ENCODE results near the gene DIP2B. TPM values are rescaled to one million over a fixed set of nuclear protein-coding genes. Genes with fewer than 3 reads are reported as not detected.

Gene DIP2B
- total RNA-seq, 5 donors from 2014 or later (not counting 1 experiment from before 2014, with no cell fraction given), result 27.5 to 46.0 (median 29.6) TPM

DNA sequence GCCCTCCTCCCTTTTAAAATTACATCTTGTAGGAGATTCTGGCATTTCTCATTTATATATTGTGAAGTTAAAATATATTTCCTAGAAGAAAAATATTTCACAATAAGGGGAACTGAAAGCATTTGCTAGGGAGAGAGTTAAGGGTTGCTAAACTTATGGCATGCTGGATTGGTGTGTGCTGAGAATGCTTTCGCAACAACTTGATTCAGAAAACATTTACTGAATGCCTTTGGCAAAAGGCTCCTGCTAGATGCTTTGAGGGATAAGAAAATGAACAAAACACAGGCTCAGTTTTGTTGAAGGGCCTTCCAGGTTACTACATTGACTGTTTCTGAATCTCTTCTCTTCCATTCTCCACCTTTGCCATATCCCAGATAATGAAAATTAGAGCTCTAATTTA, 67.5 kb downstream of the DIP2B start:
- H3K4me3 ChIP-seq (ENCODE audit: control insufficient read depth in 1 of 2, extremely low read depth in 1 of 2, low read length in 1 of 2), result no peak overlapping the region
- H3K27ac Mint-ChIP-seq, result peak overlapping the region in 1 of 2 donors; percentile 5
- no peaks in the 10 kb centered on the region for H3K36me3 ChIP-seq (ENCODE audit: control insufficient read depth in 2 of 2, extremely low read depth in 1 of 2, insufficient read depth in 1 of 2, low read length in 1 of 2)
- H3K27me3 Mint-ChIP-seq, result no peaks in the 10 kb centered on the region
- peaks cover 9% of the 10 kb centered on the region for H3K36me3 Mint-ChIP-seq
- no peak overlapping the region for H3K27ac ChIP-seq (ENCODE audit: low read length)
- no peaks in the 10 kb centered on the region for H3K4me1 ChIP-seq (ENCODE audit: control insufficient read depth in 1 of 2, extremely low read depth in 1 of 2, insufficient read depth in 2 of 2, low read length in 2 of 2)
- no peaks in the 10 kb centered on the region for H3K9me3 ChIP-seq
- CTCF ChIA-PET, result interaction anchor here in 1 of 2 donors (0.5 kb wide), 1 partner anchor 33 kb away, joined by 7 read pairs; no protein-coding TSS in a partner anchor
- no peaks in the 10 kb centered on the region for H3K9me3 Mint-ChIP-seq
- POLR2A ChIA-PET, result interaction anchor here in 1 of 2 donors (0.6 kb wide), 1 partner anchor 8 kb away, joined by 4 read pairs; no protein-coding TSS in a partner anchor
- H3K4me1 Mint-ChIP-seq, result peaks cover 37 to 51% (median 45%) of the 10 kb centered on the region in 3 donors
- WGBS (ENCODE audit: insufficient coverage), result 100% methylated on average over 1 of the region's 1 CpG
- H3K4me3 Mint-ChIP-seq, result no peak overlapping the region
- ATAC-seq (replicated peaks in 1 of 4), result no peak
- DNase-seq, result no peak
- no peaks in the 10 kb centered on the region for H3K27me3 ChIP-seq (replicated peaks in 1 of 2; ENCODE audit: control insufficient read depth in 2 of 2, extremely low read depth in 1 of 2, insufficient read depth in 2 of 2, low read length in 1 of 2)

DNA sequence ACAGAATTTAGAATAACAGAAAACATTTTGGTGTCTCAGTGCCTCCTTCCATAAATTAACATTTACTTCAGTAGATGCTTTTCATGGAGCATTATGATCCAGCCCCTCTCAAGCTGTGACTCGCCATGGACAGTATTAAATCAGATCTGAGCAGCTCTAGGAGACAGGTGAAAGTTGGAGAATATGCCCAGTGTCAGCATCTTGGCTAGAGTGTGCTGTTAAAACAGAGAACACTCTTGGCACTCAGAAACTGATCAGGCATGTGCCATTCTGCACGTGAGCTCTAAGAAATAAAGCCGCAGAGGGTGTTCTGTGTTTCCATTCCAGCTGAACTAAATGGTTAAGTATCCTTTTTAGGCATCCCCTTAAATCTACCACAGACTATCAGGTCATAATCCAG, 68.0 kb downstream of the DIP2B start:
- H3K27me3 ChIP-seq (replicated peaks in 1 of 2; ENCODE audit: control insufficient read depth in 2 of 2, extremely low read depth in 1 of 2, insufficient read depth in 2 of 2, low read length in 1 of 2), result no peaks in the 10 kb centered on the region
- 87% methylated on average over 3 of the region's 3 CpGs for WGBS (ENCODE audit: insufficient coverage)
- H3K36me3 Mint-ChIP-seq, result peaks cover 7% of the 10 kb centered on the region
- H3K27me3 Mint-ChIP-seq, result no peaks in the 10 kb centered on the region
- H3K4me3 Mint-ChIP-seq, result no peak overlapping the region
- DNase-seq (no peak), ATAC-seq (replicated peaks in 1 of 4) (no peak)
- ChIA-PET POLR2A (interaction anchor here in 1 of 2 donors (0.6 kb wide), 1 partner anchor 9 kb away, joined by 4 read pairs; no protein-coding TSS in a partner anchor), CTCF (no interaction called here)
- no peaks in the 10 kb centered on the region for H3K36me3 ChIP-seq (ENCODE audit: control insufficient read depth in 2 of 2, extremely low read depth in 1 of 2, insufficient read depth in 1 of 2, low read length in 1 of 2)
- H3K9me3 Mint-ChIP-seq, result no peaks in the 10 kb centered on the region
- H3K27ac Mint-ChIP-seq, result peak overlapping the region in 1 of 2 donors; percentile 5
- no peak overlapping the region for H3K27ac ChIP-seq (ENCODE audit: low read length)
- no peaks in the 10 kb centered on the region for H3K9me3 ChIP-seq
- peaks cover 35 to 48% (median 44%) of the 10 kb centered on the region in 3 donors for H3K4me1 Mint-ChIP-seq
- no peaks in the 10 kb centered on the region for H3K4me1 ChIP-seq (ENCODE audit: control insufficient read depth in 1 of 2, extremely low read depth in 1 of 2, insufficient read depth in 2 of 2, low read length in 2 of 2)
- H3K4me3 ChIP-seq (ENCODE audit: control insufficient read depth in 1 of 2, extremely low read depth in 1 of 2, low read length in 1 of 2), result no peak overlapping the region

DNA sequence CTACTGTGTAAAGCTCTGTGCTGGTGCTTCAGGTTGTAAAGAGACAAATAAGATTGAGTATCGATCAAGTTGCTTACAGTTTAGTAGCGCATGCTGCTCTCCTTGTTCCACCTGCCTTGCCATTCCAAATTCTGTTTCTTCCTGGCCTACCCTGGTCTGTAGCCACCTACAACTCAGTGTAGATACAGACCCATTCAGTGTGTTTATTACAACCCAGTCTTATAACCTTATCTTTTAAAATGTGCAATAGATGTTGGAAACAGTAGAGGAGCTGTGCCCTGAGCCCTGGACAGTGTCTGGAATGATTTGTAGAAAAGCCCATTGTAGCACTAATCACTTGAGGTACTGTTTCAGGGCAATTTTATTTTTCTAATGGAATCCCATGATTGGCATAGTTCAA, 68.5 kb downstream of the DIP2B start:
- H3K9me3 Mint-ChIP-seq, result no peaks in the 10 kb centered on the region
- Histone ChIP-seq H3K27me3 (replicated peaks in 1 of 2; ENCODE audit: control insufficient read depth in 2 of 2, extremely low read depth in 1 of 2, insufficient read depth in 2 of 2, low read length in 1 of 2) (no peaks in the 10 kb centered on the region), H3K4me1 (ENCODE audit: control insufficient read depth in 1 of 2, extremely low read depth in 1 of 2, insufficient read depth in 2 of 2, low read length in 2 of 2) (no peaks in the 10 kb centered on the region), H3K27ac (ENCODE audit: low read length) (no peak overlapping the region), H3K9me3 (no peaks in the 10 kb centered on the region), H3K4me3 (ENCODE audit: control insufficient read depth in 1 of 2, extremely low read depth in 1 of 2, low read length in 1 of 2) (no peak overlapping the region), H3K36me3 (ENCODE audit: control insufficient read depth in 2 of 2, extremely low read depth in 1 of 2, insufficient read depth in 1 of 2, low read length in 1 of 2) (no peaks in the 10 kb centered on the region)
- H3K4me1 Mint-ChIP-seq, result peaks cover 30 to 43% (median 41%) of the 10 kb centered on the region in 3 donors
- no peak overlapping the region for H3K4me3 Mint-ChIP-seq
- WGBS (ENCODE audit: insufficient coverage), result 100% methylated on average over 2 of the region's 2 CpGs
- ChIA-PET POLR2A (no interaction called here), CTCF (no interaction called here)
- no peaks in the 10 kb centered on the region for H3K27me3 Mint-ChIP-seq
- no peak overlapping the region for H3K27ac Mint-ChIP-seq
- peaks cover 5% of the 10 kb centered on the region for H3K36me3 Mint-ChIP-seq
- DNase-seq (no peak), ATAC-seq (replicated peaks in 1 of 4) (no peak)

DNA sequence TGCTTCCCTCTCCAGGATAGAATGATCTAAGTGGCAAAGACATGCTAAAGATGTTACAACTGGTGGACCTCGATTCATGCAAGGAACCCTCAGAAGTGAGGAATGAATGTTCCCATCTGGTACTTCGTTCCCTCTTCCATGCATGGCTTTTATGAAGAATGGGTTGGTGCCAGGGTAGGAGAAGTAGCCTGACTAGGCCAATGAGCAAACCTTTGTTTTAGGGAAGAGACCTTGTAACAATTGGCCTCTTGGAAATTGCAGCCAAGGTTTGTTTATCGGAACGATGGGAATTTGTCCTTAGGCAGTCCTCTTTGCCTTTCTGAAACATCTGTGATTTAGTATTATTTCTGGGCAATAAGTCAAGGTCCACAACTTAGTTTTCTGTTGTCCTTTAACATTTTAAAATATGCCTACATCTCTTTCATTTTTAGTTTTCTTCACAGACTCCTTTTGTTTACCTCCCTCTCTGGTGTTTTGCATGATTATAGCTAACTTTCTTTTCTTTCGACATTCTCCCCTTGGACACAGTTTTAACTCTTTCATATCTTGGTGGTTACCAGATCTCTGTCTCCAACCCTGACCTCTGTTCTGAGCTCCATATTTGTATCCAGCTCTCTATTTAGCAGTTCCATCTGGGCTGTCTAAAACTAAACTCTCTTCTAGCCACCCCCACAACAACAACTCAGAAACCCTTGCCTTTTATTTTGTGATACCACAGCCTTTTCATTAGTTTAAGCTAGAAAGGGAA, 70.0 kb downstream of the DIP2B start:
- Mint-ChIP-seq H3K9me3 (no peaks in the 10 kb centered on the region), H3K4me1 (peaks cover 25 to 35% (median 32%) of the 10 kb centered on the region in 3 donors), H3K27ac (no peak overlapping the region), H3K36me3 (peaks cover 5% of the 10 kb centered on the region), H3K4me3 (no peak overlapping the region), H3K27me3 (no peaks in the 10 kb centered on the region)
- no peaks in the 10 kb centered on the region for H3K36me3 ChIP-seq (ENCODE audit: control insufficient read depth in 2 of 2, extremely low read depth in 1 of 2, insufficient read depth in 1 of 2, low read length in 1 of 2)
- no peaks in the 10 kb centered on the region for H3K4me1 ChIP-seq (ENCODE audit: control insufficient read depth in 1 of 2, extremely low read depth in 1 of 2, insufficient read depth in 2 of 2, low read length in 2 of 2)
- WGBS (ENCODE audit: insufficient coverage), result 100% methylated on average over 3 of the region's 5 CpGs
- no peaks in the 10 kb centered on the region for H3K9me3 ChIP-seq
- H3K27ac ChIP-seq (ENCODE audit: low read length), result no peak overlapping the region
- H3K4me3 ChIP-seq (ENCODE audit: control insufficient read depth in 1 of 2, extremely low read depth in 1 of 2, low read length in 1 of 2), result no peak overlapping the region
- ATAC-seq (replicated peaks in 1 of 4), result no peak
- no peaks in the 10 kb centered on the region for H3K27me3 ChIP-seq (replicated peaks in 1 of 2; ENCODE audit: control insufficient read depth in 2 of 2, extremely low read depth in 1 of 2, insufficient read depth in 2 of 2, low read length in 1 of 2)
- ChIA-PET POLR2A (no interaction called here), CTCF (no interaction called here)
- no peak for DNase-seq

DNA sequence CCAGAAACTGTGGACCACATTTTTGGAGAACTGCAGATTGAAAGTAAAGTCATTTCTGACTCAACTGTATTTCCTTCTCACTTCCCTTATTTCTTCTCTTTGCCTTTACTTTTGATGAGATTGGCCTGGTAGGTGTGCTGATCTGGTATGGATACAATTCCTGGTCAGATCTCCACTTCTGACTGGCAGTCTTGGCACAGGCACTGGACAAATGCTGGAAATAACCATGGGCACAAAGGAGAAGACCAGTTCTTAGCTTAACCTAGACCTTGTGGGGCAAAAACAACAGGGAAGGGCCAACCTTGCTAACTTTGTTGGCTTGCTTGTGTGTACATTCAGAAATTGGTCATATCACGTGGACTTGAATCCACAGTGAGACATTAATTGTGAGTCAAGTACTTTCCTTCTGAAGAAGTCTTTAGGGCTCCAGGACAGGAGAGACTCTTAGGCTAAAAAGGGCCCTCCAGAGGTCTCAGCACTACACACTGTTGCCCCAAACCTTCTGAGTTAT, 75.0 kb downstream of the DIP2B start:
- no peak overlapping the region for H3K27ac ChIP-seq (ENCODE audit: low read length)
- no peaks in the 10 kb centered on the region for H3K4me1 ChIP-seq (ENCODE audit: control insufficient read depth in 1 of 2, extremely low read depth in 1 of 2, insufficient read depth in 2 of 2, low read length in 2 of 2)
- Mint-ChIP-seq H3K4me1 (peaks cover 6 to 33% (median 29%) of the 10 kb centered on the region in 3 donors), H3K36me3 (no peaks in the 10 kb centered on the region), H3K4me3 (no peak overlapping the region), H3K27me3 (no peaks in the 10 kb centered on the region), H3K27ac (no peak overlapping the region), H3K9me3 (no peaks in the 10 kb centered on the region)
- DNase-seq, result no peak
- no peaks in the 10 kb centered on the region for H3K36me3 ChIP-seq (ENCODE audit: control insufficient read depth in 2 of 2, extremely low read depth in 1 of 2, insufficient read depth in 1 of 2, low read length in 1 of 2)
- 92% methylated on average over 1 of the region's 1 CpG for WGBS (ENCODE audit: insufficient coverage)
- ChIA-PET POLR2A (no interaction called here), CTCF (no interaction called here)
- H3K4me3 ChIP-seq (ENCODE audit: control insufficient read depth in 1 of 2, extremely low read depth in 1 of 2, low read length in 1 of 2), result no peak overlapping the region
- no peaks in the 10 kb centered on the region for H3K9me3 ChIP-seq
- no peaks in the 10 kb centered on the region for H3K27me3 ChIP-seq (replicated peaks in 1 of 2; ENCODE audit: control insufficient read depth in 2 of 2, extremely low read depth in 1 of 2, insufficient read depth in 2 of 2, low read length in 1 of 2)
- ATAC-seq (replicated peaks in 1 of 4), result no peak

DNA sequence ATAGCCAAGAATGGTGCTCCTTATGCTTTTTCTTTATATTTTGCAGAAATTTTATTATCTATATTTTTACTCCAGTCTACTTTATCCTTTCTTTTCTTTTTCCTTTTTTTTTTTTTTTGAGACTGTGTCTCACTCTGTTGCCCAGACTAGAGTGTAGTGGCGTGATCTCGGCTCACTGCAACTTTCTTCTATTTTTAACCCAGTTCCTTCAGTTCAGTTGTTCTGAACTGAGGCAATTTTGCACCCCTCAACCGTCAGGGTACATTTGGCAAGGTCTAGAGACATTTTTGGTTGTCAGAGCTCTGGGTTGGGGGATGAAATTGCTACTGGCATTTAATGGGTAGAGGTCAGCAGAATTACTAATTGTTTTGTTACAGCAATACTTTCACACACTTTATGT, 75.7 kb downstream of the DIP2B start:
- no peak overlapping the region for H3K4me3 Mint-ChIP-seq
- H3K4me3 ChIP-seq (ENCODE audit: control insufficient read depth in 1 of 2, extremely low read depth in 1 of 2, low read length in 1 of 2), result no peak overlapping the region
- H3K9me3 ChIP-seq, result no peaks in the 10 kb centered on the region
- WGBS (ENCODE audit: insufficient coverage), result no CpG with 5 or more reads among the region's 3 CpGs
- no peaks in the 10 kb centered on the region for H3K27me3 Mint-ChIP-seq
- no peaks in the 10 kb centered on the region for H3K36me3 Mint-ChIP-seq
- H3K27ac Mint-ChIP-seq, result no peak overlapping the region
- no peak overlapping the region for H3K27ac ChIP-seq (ENCODE audit: low read length)
- no peak for ATAC-seq (replicated peaks in 1 of 4)
- ChIA-PET CTCF (interaction anchor here in 1 of 2 donors (0.7 kb wide), 1 partner anchor 512 kb away, joined by 5 read pairs; no protein-coding TSS in a partner anchor), POLR2A (no interaction called here)
- H3K36me3 ChIP-seq (ENCODE audit: control insufficient read depth in 2 of 2, extremely low read depth in 1 of 2, insufficient read depth in 1 of 2, low read length in 1 of 2), result no peaks in the 10 kb centered on the region
- peaks cover 0 to 29% (median 25%) of the 10 kb centered on the region in 3 donors for H3K4me1 Mint-ChIP-seq
- no peaks in the 10 kb centered on the region for H3K9me3 Mint-ChIP-seq
- no peaks in the 10 kb centered on the region for H3K27me3 ChIP-seq (replicated peaks in 1 of 2; ENCODE audit: control insufficient read depth in 2 of 2, extremely low read depth in 1 of 2, insufficient read depth in 2 of 2, low read length in 1 of 2)
- DNase-seq, result no peak
- H3K4me1 ChIP-seq (ENCODE audit: control insufficient read depth in 1 of 2, extremely low read depth in 1 of 2, insufficient read depth in 2 of 2, low read length in 2 of 2), result no peaks in the 10 kb centered on the region
